SK-N-SH (cell line): ENCODE data around the gene IRF2BP1. TPM values are rescaled to one million over a fixed set of nuclear protein-coding genes. Genes with fewer than 3 reads are reported as not detected.
A peak's percentile ranks its signal among the peaks of the same experiment; 100 is the strongest.

Experiments used
- CTCF ChIA-PET: fragments of 300-600, 350-600 bp; formaldehyde crosslinking; extraction: SDS; loops from one replicate; lab custom pipeline; 2021; lab: Yijun Ruan, JAX
- POLR2A ChIA-PET: fragments of 350-600 bp; sonication (Branson Sonifier 250); formaldehyde crosslinking; extraction: SDS; loops from one replicate; lab custom pipeline; 2020; ENCODE audit warnings: antibody characterized with exemption, inconsistent platforms; lab: Yijun Ruan, JAX
- DNase-seq: peaks from one replicate; pipeline ENCODE4 v3.0.0; 2012
- H2AFZ ChIP-seq: fragments of 200-600 bp; sonication (generic); 2 replicates; pipeline ENCODE4 v1.8.1; 2016; ENCODE audit warnings: antibody characterized with exemption, mild to moderate bottlenecking, low read depth
- H3F3A ChIP-seq: fragments of 200-600 bp; sonication (generic); replicated peaks from 2 replicates; pipeline ENCODE3; 2016; ENCODE audit warnings: antibody characterized with exemption, mild to moderate bottlenecking; ENCODE audit not compliant: insufficient read depth
- H3K27ac ChIP-seq, 2 experiments: fragments of 200-500 bp in 1 of 2; fragments of 200-600 bp in 1 of 2; sonication (Bioruptor generic) in 1 of 2; sonication (generic), shearing (Covaris generic) in 1 of 2; 2 replicates each; pipeline versions ENCODE4 v1.5.1 to v1.6.1; 2014 to 2016; ENCODE audit warnings: low read depth in 2 of 2, inconsistent platforms in 1 of 2, low read length in 1 of 2, mild to moderate bottlenecking in 1 of 2, mixed read lengths in 1 of 2
- H3K27me3 ChIP-seq: fragments of 200-600 bp; sonication (generic), shearing (Covaris generic); 2 replicates; pipeline ENCODE4 v1.6.1; 2016; ENCODE audit warnings: mixed run types; ENCODE audit not compliant: insufficient read depth
- H3K36me3 ChIP-seq, 2 experiments: fragments of 200-500 bp in 1 of 2; fragments of 200-600 bp in 1 of 2; sonication (Bioruptor generic) in 1 of 2; sonication (generic) in 1 of 2; replicated peaks in 1 of 2; 2 replicates each; pipeline versions ENCODE3 to v1.5.1; 2014 to 2016; ENCODE audit warnings: low read length in 1 of 2, mild to moderate bottlenecking in 1 of 2; ENCODE audit not compliant: insufficient read depth in 2 of 2, control insufficient read depth in 1 of 2
- H3K4me1 ChIP-seq, 2 experiments: fragments of 200-500 bp in 1 of 2; fragments of 200-600 bp in 1 of 2; sonication (Bioruptor generic) in 1 of 2; sonication (generic), shearing (Covaris generic) in 1 of 2; 2 replicates each; pipeline versions ENCODE4 v1.5.1 to v1.6.1; 2014 to 2016; ENCODE audit warnings: low read depth in 1 of 2, low read length in 1 of 2, mixed run types in 1 of 2; ENCODE audit not compliant: insufficient read depth in 2 of 2, control insufficient read depth in 1 of 2
- H3K4me2 ChIP-seq: fragments of 200-600 bp; sonication (generic), shearing (Covaris generic); 2 replicates; pipeline ENCODE4 v1.6.1; 2017; ENCODE audit warnings: mixed run types
- H3K4me3 ChIP-seq, 2 experiments: fragments of 200-500 bp in 1 of 2; fragments of 200-600 bp in 1 of 2; sonication (Bioruptor generic) in 1 of 2; sonication (generic), shearing (Covaris generic) in 1 of 2; 2 replicates each; pipeline versions ENCODE4 v1.5.1 to v1.8.1; 2014 to 2016; ENCODE audit warnings: low read depth in 2 of 2, inconsistent platforms in 1 of 2, low read length in 1 of 2, mild to moderate bottlenecking in 1 of 2, mixed read lengths in 1 of 2, moderate library complexity in 1 of 2
- H3K79me2 ChIP-seq: fragments of 200-600 bp; sonication (generic); 2 replicates; pipeline ENCODE4 v1.8.1; 2017; ENCODE audit warnings: mild to moderate bottlenecking; ENCODE audit not compliant: insufficient read depth
- H3K9ac ChIP-seq: fragments of 200-600 bp; sonication (generic); 2 replicates; pipeline ENCODE4 v1.6.1; 2017; ENCODE audit warnings: mixed run types
- H3K9me2 ChIP-seq: fragments of 200-600 bp; sonication (generic); 2 replicates; pipeline ENCODE4 v1.6.1; 2017; ENCODE audit warnings: mixed run types
- H3K9me3 ChIP-seq: fragments of 200-600 bp; sonication (generic); 2 replicates; pipeline ENCODE4 v1.6.1; 2017; ENCODE audit warnings: mixed run types, mild to moderate bottlenecking, moderate library complexity
- H4K20me1 ChIP-seq: fragments of 200-600 bp; sonication (generic); 2 replicates; pipeline ENCODE4 v1.6.1; 2017; ENCODE audit warnings: mild to moderate bottlenecking, mixed run types; ENCODE audit not compliant: insufficient read depth
- EP300 ChIP-seq, 2 experiments: IDR thresholded peaks; 2 replicates each; pipeline versions ENCODE4 v1.4.0 to v1.6.1; 2012; ENCODE audit warnings: borderline replicate concordance in 1 of 2, low read depth in 1 of 2, low read length in 1 of 2
- FOSL2 ChIP-seq: IDR thresholded peaks from 2 replicates; pipeline ENCODE4 v1.4.0; 2012; ENCODE audit warnings: low read depth, mild to moderate bottlenecking, moderate library complexity, borderline replicate concordance
- GABPA ChIP-seq: IDR thresholded peaks from 2 replicates; pipeline ENCODE4 v1.4.0; 2012; ENCODE audit warnings: low read depth, mild to moderate bottlenecking
- GATA2 ChIP-seq: sonication (generic); formaldehyde crosslinking; IDR thresholded peaks from 2 replicates; pipeline ENCODE4 v1.5.0; 2020; ENCODE audit warnings: mild to moderate bottlenecking, missing genetic modification reagents
- MEF2A ChIP-seq: IDR thresholded peaks from 2 replicates; pipeline ENCODE4 v1.4.0; 2012; ENCODE audit warnings: low read depth, borderline replicate concordance
- NRF1 ChIP-seq: IDR thresholded peaks from 2 replicates; pipeline ENCODE4 v1.6.1; 2012; ENCODE audit warnings: low read depth, mild to moderate bottlenecking, low read length
- POLR2AphosphoS5 ChIP-seq: IDR thresholded peaks from 2 replicates; pipeline ENCODE4 v1.6.1; 2012; ENCODE audit warnings: low read depth, low read length
- SIN3A ChIP-seq: IDR thresholded peaks from 2 replicates; pipeline ENCODE4 v1.6.1; 2012; ENCODE audit warnings: low read depth, mild to moderate bottlenecking, low read length, moderate library complexity, borderline replicate concordance
- SMC3 ChIP-seq: IDR thresholded peaks from 2 replicates; pipeline ENCODE4 v1.6.1; 2012; ENCODE audit warnings: low read depth, low read length, improper control_type of control experiment
- WGBS: methylation state at CpG from one replicate; pipeline ENCODE4 v1.1.6; 2017; ENCODE audit warnings: low lambda C conversion rate; 5-methylcytosine and 5-hydroxymethylcytosine counted together
- polyA plus RNA-seq, 3 experiments: library from polyadenylated mRNA; depleted of rRNA; stranded (reverse); fragments of >200 nt; gene quantifications; 2 replicates each; pipeline ENCODE4 v1.2.3, GENCODE V29; 2012
- TF ChIP-seq, protein P1 (sequence below): IDR thresholded peaks from 2 replicates; pipeline ENCODE4; 2012
- TF ChIP-seq, protein P2 (sequence below): fragments of 150-350 bp; IDR thresholded peaks from 2 replicates; pipeline ENCODE4 v1.6.1; 2017; ENCODE audit warnings: antibody characterized with exemption, low read length, low read depth, borderline replicate concordance
- TF ChIP-seq, protein P3 (sequence below): IDR thresholded peaks from 2 replicates; pipeline ENCODE4 v1.4.0; 2012; ENCODE audit warnings: low read depth, borderline replicate concordance
- TF ChIP-seq, protein P4 (sequence below): IDR thresholded peaks from 2 replicates; pipeline ENCODE4 v1.6.1; 2012; ENCODE audit warnings: mild to moderate bottlenecking, low read depth, low read length, moderate library complexity
- TF ChIP-seq, protein P5 (sequence below): fragments of 200-600 bp; sonication (generic); IDR thresholded peaks from 2 replicates; pipeline ENCODE4 v1.6.1; 2017; ENCODE audit warnings: antibody characterized with exemption, mild to moderate bottlenecking, moderate library complexity

Gene IRF2BP1
- polyA plus RNA-seq, 1 of the 3 experiments (the other 2 are of a cell fraction), result 16.8 TPM

DNA sequence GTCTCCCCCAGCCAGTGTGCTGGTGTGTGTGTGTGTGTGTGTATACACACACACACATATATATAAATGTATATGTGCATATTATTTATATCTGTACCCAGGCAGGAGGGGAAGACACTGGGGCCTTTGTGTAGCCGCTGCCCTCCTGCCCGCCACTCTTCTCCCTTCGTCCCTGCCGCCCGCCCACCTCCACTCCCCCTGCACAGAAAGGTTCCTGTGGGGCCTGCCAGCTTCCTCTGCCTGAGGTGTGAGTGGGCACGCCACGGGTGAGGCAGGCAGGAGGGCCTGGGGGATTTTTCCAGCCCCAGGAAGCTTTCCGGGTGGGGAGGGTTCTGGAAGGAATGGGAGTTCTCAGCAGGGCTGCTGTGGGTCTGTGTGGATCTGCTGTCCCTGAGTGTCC, 6.9 kb downstream of the IRF2BP1 start:
- no peak for TF ChIP-seq POLR2AphosphoS5
- TF ChIP-seq FOSL2, result no peak
- TF ChIP-seq, protein P1, sequence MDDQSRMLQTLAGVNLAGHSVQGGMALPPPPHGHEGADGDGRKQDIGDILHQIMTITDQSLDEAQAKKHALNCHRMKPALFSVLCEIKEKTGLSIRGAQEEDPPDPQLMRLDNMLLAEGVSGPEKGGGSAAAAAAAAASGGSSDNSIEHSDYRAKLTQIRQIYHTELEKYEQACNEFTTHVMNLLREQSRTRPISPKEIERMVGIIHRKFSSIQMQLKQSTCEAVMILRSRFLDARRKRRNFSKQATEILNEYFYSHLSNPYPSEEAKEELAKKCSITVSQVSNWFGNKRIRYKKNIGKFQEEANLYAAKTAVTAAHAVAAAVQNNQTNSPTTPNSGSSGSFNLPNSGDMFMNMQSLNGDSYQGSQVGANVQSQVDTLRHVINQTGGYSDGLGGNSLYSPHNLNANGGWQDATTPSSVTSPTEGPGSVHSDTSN, result no peak
- TF ChIP-seq, protein P2, sequence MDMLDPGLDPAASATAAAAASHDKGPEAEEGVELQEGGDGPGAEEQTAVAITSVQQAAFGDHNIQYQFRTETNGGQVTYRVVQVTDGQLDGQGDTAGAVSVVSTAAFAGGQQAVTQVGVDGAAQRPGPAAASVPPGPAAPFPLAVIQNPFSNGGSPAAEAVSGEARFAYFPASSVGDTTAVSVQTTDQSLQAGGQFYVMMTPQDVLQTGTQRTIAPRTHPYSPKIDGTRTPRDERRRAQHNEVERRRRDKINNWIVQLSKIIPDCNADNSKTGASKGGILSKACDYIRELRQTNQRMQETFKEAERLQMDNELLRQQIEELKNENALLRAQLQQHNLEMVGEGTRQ, result no peak
- TF ChIP-seq EP300 (IDR thresholded peaks at IDR 0.05; ENCODE audit: borderline replicate concordance in 1 of 2, low read depth in 1 of 2, low read length in 1 of 2), result no peak
- no peak for TF ChIP-seq NRF1
- no peak for TF ChIP-seq SIN3A
- TF ChIP-seq, protein P3, sequence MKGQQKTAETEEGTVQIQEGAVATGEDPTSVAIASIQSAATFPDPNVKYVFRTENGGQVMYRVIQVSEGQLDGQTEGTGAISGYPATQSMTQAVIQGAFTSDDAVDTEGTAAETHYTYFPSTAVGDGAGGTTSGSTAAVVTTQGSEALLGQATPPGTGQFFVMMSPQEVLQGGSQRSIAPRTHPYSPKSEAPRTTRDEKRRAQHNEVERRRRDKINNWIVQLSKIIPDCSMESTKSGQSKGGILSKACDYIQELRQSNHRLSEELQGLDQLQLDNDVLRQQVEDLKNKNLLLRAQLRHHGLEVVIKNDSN, result no peak
- TF ChIP-seq MEF2A, result no peak
- TF ChIP-seq, protein P4, sequence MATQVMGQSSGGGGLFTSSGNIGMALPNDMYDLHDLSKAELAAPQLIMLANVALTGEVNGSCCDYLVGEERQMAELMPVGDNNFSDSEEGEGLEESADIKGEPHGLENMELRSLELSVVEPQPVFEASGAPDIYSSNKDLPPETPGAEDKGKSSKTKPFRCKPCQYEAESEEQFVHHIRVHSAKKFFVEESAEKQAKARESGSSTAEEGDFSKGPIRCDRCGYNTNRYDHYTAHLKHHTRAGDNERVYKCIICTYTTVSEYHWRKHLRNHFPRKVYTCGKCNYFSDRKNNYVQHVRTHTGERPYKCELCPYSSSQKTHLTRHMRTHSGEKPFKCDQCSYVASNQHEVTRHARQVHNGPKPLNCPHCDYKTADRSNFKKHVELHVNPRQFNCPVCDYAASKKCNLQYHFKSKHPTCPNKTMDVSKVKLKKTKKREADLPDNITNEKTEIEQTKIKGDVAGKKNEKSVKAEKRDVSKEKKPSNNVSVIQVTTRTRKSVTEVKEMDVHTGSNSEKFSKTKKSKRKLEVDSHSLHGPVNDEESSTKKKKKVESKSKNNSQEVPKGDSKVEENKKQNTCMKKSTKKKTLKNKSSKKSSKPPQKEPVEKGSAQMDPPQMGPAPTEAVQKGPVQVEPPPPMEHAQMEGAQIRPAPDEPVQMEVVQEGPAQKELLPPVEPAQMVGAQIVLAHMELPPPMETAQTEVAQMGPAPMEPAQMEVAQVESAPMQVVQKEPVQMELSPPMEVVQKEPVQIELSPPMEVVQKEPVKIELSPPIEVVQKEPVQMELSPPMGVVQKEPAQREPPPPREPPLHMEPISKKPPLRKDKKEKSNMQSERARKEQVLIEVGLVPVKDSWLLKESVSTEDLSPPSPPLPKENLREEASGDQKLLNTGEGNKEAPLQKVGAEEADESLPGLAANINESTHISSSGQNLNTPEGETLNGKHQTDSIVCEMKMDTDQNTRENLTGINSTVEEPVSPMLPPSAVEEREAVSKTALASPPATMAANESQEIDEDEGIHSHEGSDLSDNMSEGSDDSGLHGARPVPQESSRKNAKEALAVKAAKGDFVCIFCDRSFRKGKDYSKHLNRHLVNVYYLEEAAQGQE, result no peak
- no peak for TF ChIP-seq GATA2 (CRISPR knock-in tag)
- TF ChIP-seq, protein P5, sequence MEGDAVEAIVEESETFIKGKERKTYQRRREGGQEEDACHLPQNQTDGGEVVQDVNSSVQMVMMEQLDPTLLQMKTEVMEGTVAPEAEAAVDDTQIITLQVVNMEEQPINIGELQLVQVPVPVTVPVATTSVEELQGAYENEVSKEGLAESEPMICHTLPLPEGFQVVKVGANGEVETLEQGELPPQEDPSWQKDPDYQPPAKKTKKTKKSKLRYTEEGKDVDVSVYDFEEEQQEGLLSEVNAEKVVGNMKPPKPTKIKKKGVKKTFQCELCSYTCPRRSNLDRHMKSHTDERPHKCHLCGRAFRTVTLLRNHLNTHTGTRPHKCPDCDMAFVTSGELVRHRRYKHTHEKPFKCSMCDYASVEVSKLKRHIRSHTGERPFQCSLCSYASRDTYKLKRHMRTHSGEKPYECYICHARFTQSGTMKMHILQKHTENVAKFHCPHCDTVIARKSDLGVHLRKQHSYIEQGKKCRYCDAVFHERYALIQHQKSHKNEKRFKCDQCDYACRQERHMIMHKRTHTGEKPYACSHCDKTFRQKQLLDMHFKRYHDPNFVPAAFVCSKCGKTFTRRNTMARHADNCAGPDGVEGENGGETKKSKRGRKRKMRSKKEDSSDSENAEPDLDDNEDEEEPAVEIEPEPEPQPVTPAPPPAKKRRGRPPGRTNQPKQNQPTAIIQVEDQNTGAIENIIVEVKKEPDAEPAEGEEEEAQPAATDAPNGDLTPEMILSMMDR, result no peak
- TF ChIP-seq GABPA, result no peak
- TF ChIP-seq SMC3, result no peak
- POLR2A ChIA-PET, result no interaction called here
- no peak overlapping the region for H3K27ac ChIP-seq
- H4K20me1 ChIP-seq, result peaks cover 21% of the 10 kb centered on the region
- CTCF ChIA-PET, result interaction anchor here (8.7 to 9.9 kb wide), 2 partner anchors 11 to 62 kb away, joined by 121 to 130 read pairs; partner anchors contain the start of genes FOXA3, RSPH6A and SYMPK
- peaks cover 3 to 18% of the 10 kb centered on the region in 2 experiments for H3K36me3 ChIP-seq
- H3K4me1 ChIP-seq, result peaks cover 3 to 23% of the 10 kb centered on the region in 2 experiments; a peak in 2 of 4 replicates
- 93% methylated on average over 8 of the region's 8 CpGs for WGBS
- H3K4me3 ChIP-seq, result no peak overlapping the region
- H3K9me3 ChIP-seq, result no peaks in the 10 kb centered on the region
- H3K4me2 ChIP-seq, result no peak overlapping the region
- no peaks in the 10 kb centered on the region for H3K9me2 ChIP-seq
- peak; percentile 38 for DNase-seq
- peaks cover 3% of the 10 kb centered on the region for H3F3A ChIP-seq
- no peak overlapping the region for H3K9ac ChIP-seq
- H3K27me3 ChIP-seq, result no peaks in the 10 kb centered on the region
- H2AFZ ChIP-seq, result no peak overlapping the region
- peaks cover 12% of the 10 kb centered on the region for H3K79me2 ChIP-seq
